Measurements from ENCODE around the gene TRIM65.

GRCh38 chr17:75913537-75914210 is 16.9 kb upstream of the TRIM65 start:
- no peak for TF ChIP-seq CTCF (IDR thresholded peaks at IDR 0.05; ENCODE audit: low read depth, low read length, poor library complexity, severe bottlenecking)
- TF ChIP-seq EZH2phosphoT487 (IDR thresholded peaks at IDR 0.05; ENCODE audit: borderline replicate concordance, low read length), result no peak

Data from DOHH2 (cell line).